SK-N-SH treated with all-trans-retinoic acid at 6 μM for 48 hours (cell line): ENCODE measurements around the gene GGNBP2.

Source experiments
- PPARA ChIP-seq: fragments of 250-450 bp; sonication (Bioruptor Pico); IDR thresholded peaks from 2 replicates; pipeline ENCODE4 v1.5.0; 2020; ENCODE audit warnings: mild to moderate bottlenecking, borderline replicate concordance
- RARB ChIP-seq: fragments of 250-450 bp; sonication (Bioruptor Pico); IDR thresholded peaks from 2 replicates; pipeline ENCODE4 v1.8.0; 2021; ENCODE audit warnings: mild to moderate bottlenecking, moderate library complexity
- SNAI2 ChIP-seq: fragments of 250-450 bp; sonication (Bioruptor Pico); IDR thresholded peaks from 2 replicates; pipeline ENCODE4 v1.5.0; 2020; ENCODE audit warnings: mild to moderate bottlenecking, moderate library complexity
- TF ChIP-seq, protein P1 (sequence below): fragments of 250-450 bp; sonication (Bioruptor Pico); IDR thresholded peaks from 2 replicates; pipeline ENCODE4 v1.5.1; 2021; ENCODE audit warnings: mild to moderate bottlenecking, moderate library complexity

DNA sequence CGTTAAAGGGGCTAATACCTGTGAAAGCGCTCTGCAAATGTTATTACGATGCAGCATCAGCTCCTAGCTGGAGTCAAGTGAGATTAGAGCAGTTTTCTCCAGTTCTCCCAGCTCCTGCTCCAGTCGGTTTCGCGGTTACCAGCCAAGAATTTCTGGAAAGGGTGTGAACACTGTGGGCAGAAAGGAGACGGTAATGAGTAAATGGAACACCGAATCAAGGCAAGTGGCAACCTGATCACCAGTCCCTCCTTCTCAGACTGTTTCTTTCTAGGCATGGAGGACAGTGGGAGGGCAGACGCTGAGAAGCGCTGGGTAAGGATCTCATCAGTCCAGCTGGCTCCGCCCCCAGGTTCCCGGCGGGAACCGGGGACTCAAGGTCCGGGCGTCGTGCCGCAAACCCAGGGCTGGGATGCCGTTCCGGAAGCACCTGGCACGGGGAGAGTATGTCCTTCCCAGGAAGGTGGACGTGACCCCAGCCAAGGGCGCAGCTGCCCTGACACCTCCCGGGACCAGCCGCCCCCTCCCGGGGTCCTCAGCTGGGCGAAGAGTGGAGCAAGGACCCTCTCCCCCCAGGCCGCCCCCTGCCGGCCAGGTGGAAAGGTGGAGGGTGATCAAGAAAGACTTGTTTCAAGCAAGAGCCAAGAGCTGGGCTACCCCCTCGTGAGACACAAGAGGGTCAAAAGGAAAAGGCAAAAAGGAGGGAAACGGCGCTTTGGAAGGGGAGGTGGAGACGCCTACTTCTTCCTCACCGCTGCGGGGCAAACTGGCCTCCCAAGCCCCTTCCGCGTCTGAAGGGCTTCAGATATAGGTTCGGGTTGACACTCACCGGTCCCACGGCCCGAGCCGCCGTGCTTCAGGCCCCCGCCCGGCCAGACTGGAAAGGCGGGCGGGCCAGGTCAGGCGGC, 10.5 kb upstream of the GGNBP2 start:
- TF ChIP-seq RARB (no peak), SNAI2 (CRISPR knock-in tag) (no peak), PPARA (CRISPR knock-in tag) (no peak)
- TF ChIP-seq, protein P1, sequence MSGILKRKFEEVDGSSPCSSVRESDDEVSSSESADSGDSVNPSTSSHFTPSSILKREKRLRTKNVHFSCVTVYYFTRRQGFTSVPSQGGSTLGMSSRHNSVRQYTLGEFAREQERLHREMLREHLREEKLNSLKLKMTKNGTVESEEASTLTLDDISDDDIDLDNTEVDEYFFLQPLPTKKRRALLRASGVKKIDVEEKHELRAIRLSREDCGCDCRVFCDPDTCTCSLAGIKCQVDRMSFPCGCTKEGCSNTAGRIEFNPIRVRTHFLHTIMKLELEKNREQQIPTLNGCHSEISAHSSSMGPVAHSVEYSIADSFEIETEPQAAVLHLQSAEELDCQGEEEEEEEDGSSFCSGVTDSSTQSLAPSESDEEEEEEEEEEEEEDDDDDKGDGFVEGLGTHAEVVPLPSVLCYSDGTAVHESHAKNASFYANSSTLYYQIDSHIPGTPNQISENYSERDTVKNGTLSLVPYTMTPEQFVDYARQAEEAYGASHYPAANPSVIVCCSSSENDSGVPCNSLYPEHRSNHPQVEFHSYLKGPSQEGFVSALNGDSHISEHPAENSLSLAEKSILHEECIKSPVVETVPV (CRISPR knock-in tag): no peak
